ENCODE results near the gene EBF3.

The EBF3 gene

GRCh38 chr10:129899276-129900130 lies 64.6 kb downstream of the EBF3 start:
- no peak overlapping the region for H3K4me3 Mint-ChIP-seq
- no peaks in the 10 kb centered on the region for H3K36me3 Mint-ChIP-seq
- no peak for ATAC-seq (ENCODE audit: low read depth)
- peaks cover 2% of the 10 kb centered on the region for H3K9me3 Mint-ChIP-seq
- no peak overlapping the region for H3K27ac Mint-ChIP-seq
- H3K27me3 Mint-ChIP-seq, result peaks cover 4% of the 10 kb centered on the region
- no peak for DNase-seq (ENCODE audit: low spot score in 2 of 2)
- no peaks in the 10 kb centered on the region for H3K4me1 Mint-ChIP-seq

- Mint-ChIP-seq H3K9me3 (no peaks in the 10 kb centered on the region), H3K4me1 (no peaks in the 10 kb centered on the region), H3K36me3 (no peaks in the 10 kb centered on the region), H3K27me3 (no peaks in the 10 kb centered on the region), H3K4me3 (no peak overlapping the region), H3K27ac (no peak overlapping the region)
- DNase-seq (ENCODE audit: low spot score in 2 of 2) (no peak), ATAC-seq (ENCODE audit: low read depth) (no peak)
Observed at GRCh38 chr10:129898706-129899268, 65.3 kb downstream of the EBF3 start.

GRCh38 chr10:129897871-129898626 lies 66.0 kb downstream of the EBF3 start:
- H3K27ac Mint-ChIP-seq, result no peak overlapping the region
- no peak overlapping the region for H3K4me3 Mint-ChIP-seq
- no peaks in the 10 kb centered on the region for H3K27me3 Mint-ChIP-seq
- no peak for ATAC-seq (ENCODE audit: low read depth)
- no peaks in the 10 kb centered on the region for H3K36me3 Mint-ChIP-seq
- DNase-seq (ENCODE audit: low spot score in 2 of 2), result no peak
- H3K9me3 Mint-ChIP-seq, result no peaks in the 10 kb centered on the region
- no peaks in the 10 kb centered on the region for H3K4me1 Mint-ChIP-seq

- no peaks in the 10 kb centered on the region for H3K27me3 Mint-ChIP-seq
- no peak for DNase-seq (ENCODE audit: low spot score in 2 of 2)
- ATAC-seq (ENCODE audit: low read depth), result no peak
- H3K27ac Mint-ChIP-seq, result no peak overlapping the region
- no peak overlapping the region for H3K4me3 Mint-ChIP-seq
- H3K36me3 Mint-ChIP-seq, result no peaks in the 10 kb centered on the region
- H3K4me1 Mint-ChIP-seq, result no peaks in the 10 kb centered on the region
- no peaks in the 10 kb centered on the region for H3K9me3 Mint-ChIP-seq
Observed at GRCh38 chr10:129896860-129897200, 67.2 kb downstream of the EBF3 start.

- Mint-ChIP-seq H3K4me1 (no peaks in the 10 kb centered on the region), H3K27me3 (no peaks in the 10 kb centered on the region)
Observed at GRCh38 chr10:129896136-129896859, 67.8 kb downstream of the EBF3 start.

GRCh38 chr10:129895811-129896135 lies 68.3 kb downstream of the EBF3 start:
- no peak for ATAC-seq (ENCODE audit: low read depth)
- Mint-ChIP-seq H3K4me3 (no peak overlapping the region), H3K27me3 (no peaks in the 10 kb centered on the region), H3K27ac (no peak overlapping the region), H3K9me3 (no peaks in the 10 kb centered on the region), H3K36me3 (no peaks in the 10 kb centered on the region), H3K4me1 (no peaks in the 10 kb centered on the region)
- DNase-seq (ENCODE audit: low spot score in 2 of 2), result no peak

More at GRCh38 chr10:129896136-129896859, 67.8 kb downstream of the EBF3 start:
- DNase-seq (ENCODE audit: low spot score in 2 of 2) (no peak), ATAC-seq (ENCODE audit: low read depth) (no peak)
- no peak overlapping the region for H3K4me3 Mint-ChIP-seq
- no peak overlapping the region for H3K27ac Mint-ChIP-seq
- no peaks in the 10 kb centered on the region for H3K36me3 Mint-ChIP-seq
- H3K9me3 Mint-ChIP-seq, result no peaks in the 10 kb centered on the region

GRCh38 chr10:129894698-129895097 lies 69.4 kb downstream of the EBF3 start:
- Mint-ChIP-seq H3K9me3 (no peaks in the 10 kb centered on the region), H3K4me3 (no peak overlapping the region), H3K36me3 (no peaks in the 10 kb centered on the region), H3K27ac (no peak overlapping the region), H3K27me3 (no peaks in the 10 kb centered on the region), H3K4me1 (no peaks in the 10 kb centered on the region)
- DNase-seq (ENCODE audit: low spot score in 2 of 2), result no peak
- no peak for ATAC-seq (ENCODE audit: low read depth)

GRCh38 chr10:129893104-129894089 lies 70.7 kb downstream of the EBF3 start:
- no peak for ATAC-seq (ENCODE audit: low read depth)
- H3K27me3 Mint-ChIP-seq, result no peaks in the 10 kb centered on the region
- no peak overlapping the region for H3K4me3 Mint-ChIP-seq
- H3K27ac Mint-ChIP-seq, result no peak overlapping the region
- H3K9me3 Mint-ChIP-seq, result no peaks in the 10 kb centered on the region
- H3K4me1 Mint-ChIP-seq, result no peaks in the 10 kb centered on the region
- no peak for DNase-seq (ENCODE audit: low spot score in 2 of 2)
- H3K36me3 Mint-ChIP-seq, result no peaks in the 10 kb centered on the region

- Mint-ChIP-seq H3K27me3 (no peaks in the 10 kb centered on the region), H3K4me3 (no peak overlapping the region), H3K4me1 (no peaks in the 10 kb centered on the region), H3K9me3 (no peaks in the 10 kb centered on the region), H3K36me3 (no peaks in the 10 kb centered on the region), H3K27ac (no peak overlapping the region)
- ATAC-seq (ENCODE audit: low read depth), result no peak
- DNase-seq (ENCODE audit: low spot score in 2 of 2), result no peak
Observed at GRCh38 chr10:129892548-129893052, 71.5 kb downstream of the EBF3 start.

- no peaks in the 10 kb centered on the region for H3K4me1 Mint-ChIP-seq
- H3K9me3 Mint-ChIP-seq, result no peaks in the 10 kb centered on the region
- no peak overlapping the region for H3K27ac Mint-ChIP-seq
- no peaks in the 10 kb centered on the region for H3K36me3 Mint-ChIP-seq
- ATAC-seq (ENCODE audit: low read depth) (no peak), DNase-seq (ENCODE audit: low spot score in 2 of 2) (no peak)
- H3K27me3 Mint-ChIP-seq, result peaks cover 2% of the 10 kb centered on the region
- H3K4me3 Mint-ChIP-seq, result no peak overlapping the region
Observed at GRCh38 chr10:129891806-129892205, 72.3 kb downstream of the EBF3 start.

- no peak overlapping the region for H3K27ac Mint-ChIP-seq
- no peaks in the 10 kb centered on the region for H3K36me3 Mint-ChIP-seq
- no peak overlapping the region for H3K4me3 Mint-ChIP-seq
- H3K27me3 Mint-ChIP-seq, result peaks cover 3% of the 10 kb centered on the region
- H3K9me3 Mint-ChIP-seq, result no peaks in the 10 kb centered on the region
- DNase-seq (ENCODE audit: low spot score in 2 of 2), result no peak
- no peak for ATAC-seq (ENCODE audit: low read depth)
- no peaks in the 10 kb centered on the region for H3K4me1 Mint-ChIP-seq
Observed at GRCh38 chr10:129890170-129890569, 73.9 kb downstream of the EBF3 start.

GRCh38 chr10:129888784-129889616 lies 75.1 kb downstream of the EBF3 start:
- Mint-ChIP-seq H3K9me3 (no peaks in the 10 kb centered on the region), H3K27ac (no peak overlapping the region), H3K27me3 (peaks cover 3% of the 10 kb centered on the region), H3K4me3 (no peak overlapping the region), H3K36me3 (no peaks in the 10 kb centered on the region), H3K4me1 (no peaks in the 10 kb centered on the region)
- DNase-seq (ENCODE audit: low spot score in 2 of 2), result peak in 1 of 2 donors; percentile 13
- no peak for ATAC-seq (ENCODE audit: low read depth)

Measured in memory B cell (primary cell).